ENCODE results near the gene DEPDC5. TPM values are rescaled to one million over a fixed set of nuclear protein-coding genes. Genes with fewer than 3 reads are reported as not detected.

Gene DEPDC5
- total and polyA plus RNA-seq, 2 of the 8 experiments (the other 6 are each of a cell fraction or from before 2014, with no cell fraction given), result 18.3 to 26.5 TPM

- H3K27me3 ChIP-seq (replicated peaks in 1 of 4; ENCODE audit: control insufficient read depth in 3 of 4, extremely low read depth in 1 of 4, insufficient read depth in 3 of 4, low read length in 3 of 4), result no peaks in the 10 kb centered on the region
- no peaks in the 10 kb centered on the region for H4K20me1 ChIP-seq (replicated peaks in 1 of 2; ENCODE audit: control insufficient read depth in 1 of 2, insufficient read depth in 2 of 2, low read length in 2 of 2)
- no peak overlapping the region for H4K91ac ChIP-seq (replicated peaks; ENCODE audit: insufficient read length, low read length)
- H3K4me1 ChIP-seq (replicated peaks in 1 of 4; ENCODE audit: control insufficient read depth in 3 of 4, insufficient read depth in 4 of 4, low read length in 3 of 4), result peaks cover 5 to 18% (median 12%) of the 10 kb centered on the region in 4 experiments
- no peak overlapping the region for H3K14ac ChIP-seq (ENCODE audit: insufficient read length)
- H3K18ac ChIP-seq (ENCODE audit: extremely low read depth, low read length), result no peak overlapping the region
- H2BK5ac ChIP-seq (ENCODE audit: low read depth, low read length), result no peak overlapping the region; the same call in 1 of the 2 replicates
- H3K36me3 ChIP-seq (ENCODE audit: control insufficient read depth in 2 of 4, insufficient read depth in 4 of 4, low read length in 3 of 4), result peaks cover 0 to 7% (median under 1%) of the 10 kb centered on the region in 4 experiments; a peak in 3 of 8 replicates
- no peak overlapping the region for H4K8ac ChIP-seq (ENCODE audit: extremely low read depth, insufficient read depth, low read length)
- H2BK12ac ChIP-seq (ENCODE audit: low read depth, low read length), result peak overlapping the region; percentile 92; the same call in 1 of the 2 replicates
- peak overlapping the region in 1 of 4 experiments; percentile 87; a peak in 4 of 8 replicates for H3K4me3 ChIP-seq (ENCODE audit: extremely low read depth in 1 of 4, insufficient read depth in 2 of 4, low read depth in 3 of 4, low read length in 4 of 4)
- no peak overlapping the region for H4K5ac ChIP-seq (ENCODE audit: insufficient read length, low read depth, low read length)
- H2BK15ac ChIP-seq (ENCODE audit: low read length), result peak overlapping the region; percentile 85; the same call in 1 of the 2 replicates
- H2BK120ac ChIP-seq (replicated peaks; ENCODE audit: low read depth, low read length), result no peak overlapping the region
- WGBS, 2 experiments (ENCODE audit: extremely low coverage in 1 of 2, insufficient coverage in 1 of 2, insufficient read length in 1 of 2, insufficient replicate concordance in 2 of 2, low coverage in 1 of 2, low lambda C conversion rate in 2 of 2, missing lambda C conversion rate in 1 of 2), result 66% methylated on average over 16 of the region's 16 CpGs; no CpG with 5 or more reads in 1 of the 2 experiments
- H2BK20ac ChIP-seq (ENCODE audit: low read length), result no peak overlapping the region
- ChIA-PET POLR2A (ENCODE audit: partially characterized antibody) (interaction anchor here (1.0 to 1.7 kb wide), 5 partner anchors 8 to 214 kb away, joined by 3 to 5 read pairs (median 3); no protein-coding TSS in a partner anchor), CTCF (ENCODE audit: partially characterized antibody) (interaction anchor here (1.6 to 4.1 kb wide), 2 partner anchors 85 to 220 kb away, joined by 6 to 13 read pairs; no protein-coding TSS in a partner anchor)
- FAIRE-seq (no peak), DNase-seq (ENCODE audit: low read depth in 1 of 2, low spot score in 2 of 2) (no peak)
- no peak overlapping the region for H3K23ac ChIP-seq (ENCODE audit: insufficient read length)
- peaks cover 14% of the 10 kb centered on the region; the same call in 1 of the 2 replicates for H3K23me2 ChIP-seq (ENCODE audit: low read depth, low read length)
- peak overlapping the region; percentile 4 for H3K4ac ChIP-seq (replicated peaks; ENCODE audit: insufficient read length, low read depth, low read length)
- H3K27ac ChIP-seq (ENCODE audit: low read depth, low read length), result no peak overlapping the region
- H3K9ac ChIP-seq (replicated peaks in 1 of 4; ENCODE audit: extremely low read depth in 1 of 4, low read depth in 3 of 4, low read length in 3 of 4), result no peak overlapping the region
- TF ChIP-seq HDAC6 (IDR thresholded peaks at IDR 0.05; ENCODE audit: low read depth, low read length) (no peak), CTCF (IDR thresholded peaks at IDR 0.05; ENCODE audit: control extremely low read depth in 1 of 3, insufficient read depth in 1 of 3, low read depth in 1 of 3, low read length in 3 of 3) (no peak), BRCA1 (IDR thresholded peaks at IDR 0.05; ENCODE audit: low read depth, low read length) (no peak), KDM1A (IDR thresholded peaks at IDR 0.05; ENCODE audit: borderline replicate concordance, low read length) (peak; percentile 54; the same call in 1 of the 2 replicates), GTF2F1 (IDR thresholded peaks at IDR 0.05; ENCODE audit: borderline replicate concordance, low read depth, low read length) (no peak), CEBPB (IDR thresholded peaks at IDR 0.05; ENCODE audit: low read depth, low read length) (no peak)
- peaks cover 7 to 44% of the 10 kb centered on the region in 2 experiments for H3K79me2 ChIP-seq (ENCODE audit: control insufficient read depth in 1 of 2, insufficient read depth in 2 of 2, low read length in 2 of 2)
- no peak overlapping the region for H2AK5ac ChIP-seq (ENCODE audit: low read depth, low read length)
- H2AFZ ChIP-seq (ENCODE audit: low read length), result peak overlapping the region; percentile 47; the same call in 1 of the 2 replicates
- peak overlapping the region; percentile 58 to 99 for H3K4me2 ChIP-seq (ENCODE audit: insufficient read depth in 1 of 2, low read depth in 2 of 2, low read length in 2 of 2)
- H3K79me1 ChIP-seq (ENCODE audit: low read depth, low read length), result peaks cover 5% of the 10 kb centered on the region
- no peak overlapping the region for H3K56ac ChIP-seq (replicated peaks; ENCODE audit: insufficient read length, low read depth, low read length)
- no peaks in the 10 kb centered on the region for H3K9me3 ChIP-seq (ENCODE audit: insufficient read depth in 2 of 2, low read depth in 1 of 2, low read length in 1 of 2)
These were observed 3.2 kb upstream of the DEPDC5 start for GRCh38 chr22:31750365-31751284.
